HG03103 (cell line): ENCODE data around the gene ISM1.
"Not testable (repeated sequence)": the region's sequence is repeated elsewhere in the genome, so short reads cannot be mapped to it uniquely, and the experiment has no call there.

Experiments used
- ATAC-seq: cut with Tn5 transposase; IDR thresholded peaks from one replicate; pipeline ENCODE4 v1.9.1; 2021; ENCODE audit warnings: low read depth; ENCODE audit not compliant: unreplicated experiment

ISM1 gene

DNA sequence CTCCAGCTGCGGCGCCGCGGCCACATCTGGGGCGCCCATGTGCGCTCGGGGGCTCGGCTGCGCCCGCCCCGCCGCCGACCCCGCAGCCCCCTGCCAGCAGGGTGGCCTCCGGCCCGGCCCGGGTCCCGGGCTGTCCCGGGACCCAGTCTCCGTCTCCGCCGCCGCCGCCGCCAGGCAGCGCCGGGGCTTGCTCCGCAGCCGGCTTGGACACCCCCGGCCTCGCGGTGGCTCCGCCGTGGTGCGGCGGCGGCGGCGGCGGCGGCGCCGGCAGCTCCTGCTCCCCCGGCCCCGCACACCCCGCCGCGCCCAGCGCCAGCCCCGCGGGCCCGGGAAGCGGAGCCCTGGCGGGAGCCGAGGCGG lies 219 bp downstream of the ISM1 start:
- ATAC-seq = peak; percentile 32

GRCh38 chr20:13221673-13222318 lies 722 bp downstream of the ISM1 start:
- peak; percentile 87 for ATAC-seq

GRCh38 chr20:13222319-13222716 lies 1.2 kb downstream of the ISM1 start:
- no peak for ATAC-seq

DNA sequence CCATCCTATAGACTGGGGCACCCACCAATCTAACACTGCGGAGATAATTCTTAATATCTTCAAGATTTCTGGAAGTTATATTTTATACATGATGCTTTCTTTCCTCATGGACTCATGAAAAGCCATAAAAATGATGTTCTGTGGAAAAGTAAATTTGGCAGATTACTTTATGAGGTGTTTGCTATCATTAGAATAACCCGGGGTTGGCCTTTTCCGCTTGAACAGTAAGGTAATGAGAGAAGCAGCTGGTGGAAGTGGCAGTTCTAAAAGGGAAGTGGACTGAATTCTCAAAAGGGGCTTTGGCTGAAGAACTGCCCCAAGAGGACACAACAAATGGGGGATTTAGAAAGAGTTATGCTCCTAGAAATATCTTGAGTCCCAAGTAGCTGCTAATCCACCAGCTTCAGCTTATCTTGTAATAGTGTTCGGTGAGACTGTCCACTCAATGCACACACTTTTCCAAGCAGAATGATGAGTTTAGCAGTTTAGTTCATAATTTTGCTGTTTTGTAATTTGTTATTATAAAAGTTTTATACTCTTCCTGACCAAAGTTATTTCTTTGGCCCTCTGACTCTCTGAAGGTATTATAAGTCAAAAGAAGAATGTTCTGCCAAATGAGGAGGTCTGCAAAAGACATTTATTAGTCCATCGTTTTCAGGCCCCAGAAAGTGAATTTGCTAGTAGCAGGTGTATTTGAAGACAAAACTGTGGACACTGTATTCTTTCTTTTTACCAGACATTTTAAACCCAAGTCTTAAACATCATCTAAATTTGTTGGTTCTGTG lies 2.9 kb downstream of the ISM1 start:
- ATAC-seq = no peak

- no peak for ATAC-seq
These were observed 5.3 kb downstream of the ISM1 start for GRCh38 chr20:13226367-13226766.

DNA sequence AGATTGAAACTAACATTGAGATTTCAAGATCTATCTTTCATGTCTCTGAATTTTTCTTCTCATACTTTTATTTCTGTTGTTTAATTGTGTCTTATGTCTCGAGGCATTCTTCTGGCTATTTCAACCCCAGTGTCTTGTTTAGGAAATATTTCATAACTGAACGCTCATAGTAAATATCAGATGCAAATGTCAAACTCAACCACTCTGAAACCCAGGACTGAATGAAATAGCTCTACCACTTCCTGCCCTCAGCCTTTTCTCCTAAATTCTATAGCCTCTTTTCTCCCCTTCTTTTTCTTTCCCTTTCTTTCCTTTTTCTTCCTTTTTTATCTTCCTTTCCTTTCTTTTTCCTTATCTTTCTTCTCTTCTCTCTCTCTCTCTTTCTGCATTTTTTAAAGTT lies 7.7 kb downstream of the ISM1 start:
- no peak for ATAC-seq

- ATAC-seq = no peak
These were observed 8.5 kb downstream of the ISM1 start for GRCh38 chr20:13229538-13229937.

DNA sequence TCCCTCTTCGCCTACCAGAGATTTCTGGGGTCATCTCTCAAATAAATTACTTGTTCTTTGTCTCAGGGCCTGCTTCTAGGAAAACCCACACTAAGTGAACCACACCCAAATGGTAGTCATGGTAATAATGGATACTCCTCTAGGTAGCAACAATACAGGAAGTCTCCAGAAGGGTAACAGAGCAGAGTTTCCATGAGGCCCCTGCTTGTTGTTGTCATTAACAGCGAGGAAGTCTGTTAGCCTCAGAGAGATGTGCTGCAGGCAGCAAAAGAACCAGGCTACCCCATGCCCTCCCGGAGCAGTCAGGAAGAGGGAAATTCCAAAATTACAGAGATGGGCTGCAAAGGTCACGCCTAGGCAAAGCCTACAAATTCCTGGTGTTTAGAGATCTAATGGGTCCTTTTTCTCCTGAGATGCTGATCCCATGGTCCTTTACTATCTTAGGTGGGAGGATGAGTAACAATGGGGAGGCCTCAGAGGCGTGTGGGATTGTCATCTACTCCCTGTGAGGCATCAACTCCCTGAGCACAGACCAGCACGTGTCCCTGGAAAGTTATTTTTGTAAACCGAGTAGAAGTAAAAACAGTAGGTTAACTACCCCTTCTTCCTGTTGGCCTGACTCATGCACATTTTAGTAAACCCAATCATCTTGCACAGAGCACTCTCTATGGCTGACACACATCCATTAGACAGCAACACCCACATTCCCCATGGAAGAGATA lies 10.1 kb downstream of the ISM1 start:
- no peak for ATAC-seq

DNA sequence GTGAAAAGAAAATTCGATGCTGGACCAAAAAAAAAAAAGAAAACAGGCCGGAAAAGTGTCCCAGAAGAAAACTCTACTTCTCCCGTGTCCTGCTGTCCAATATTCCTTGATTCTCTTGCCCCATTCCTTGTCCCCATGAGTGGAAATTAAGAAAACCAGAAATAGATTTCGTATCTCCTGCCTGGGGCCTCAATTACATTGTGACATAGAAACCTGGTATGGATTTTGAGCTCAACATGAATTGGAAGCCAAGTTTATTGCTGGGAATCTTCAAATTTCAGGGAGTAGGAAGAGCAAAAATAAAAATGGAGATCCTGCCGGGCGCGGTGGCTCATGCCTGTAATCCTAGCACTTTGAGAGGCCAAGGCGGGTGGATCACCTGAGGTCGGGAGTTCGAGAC lies 11.9 kb downstream of the ISM1 start:
- no peak for ATAC-seq

GRCh38 chr20:13234961-13235360 lies 13.9 kb downstream of the ISM1 start:
- no peak for ATAC-seq

DNA sequence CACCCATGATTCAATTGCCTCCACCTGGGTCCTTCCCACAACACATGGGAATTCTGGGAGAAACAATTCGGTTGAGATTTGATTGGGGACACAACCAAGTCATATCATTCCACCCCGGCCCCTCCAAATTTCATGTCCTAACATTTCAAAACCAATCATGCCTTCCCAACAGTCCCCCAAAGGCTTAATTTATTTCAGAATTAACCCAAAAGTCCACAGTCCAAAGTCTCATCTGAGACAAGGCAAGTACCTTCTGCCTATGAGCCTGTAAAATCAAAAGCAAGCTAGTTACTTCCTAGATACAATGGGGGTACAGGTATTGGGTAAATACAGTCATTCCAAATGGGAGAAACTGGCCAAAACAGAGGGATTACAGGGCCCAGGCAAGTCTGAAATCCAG lies 15.3 kb downstream of the ISM1 start:
- ATAC-seq = not testable (repeated sequence)

GRCh38 chr20:13236990-13237720 lies 16.1 kb downstream of the ISM1 start:
- ATAC-seq = no peak

- ATAC-seq = no peak
These were observed 17.1 kb downstream of the ISM1 start for GRCh38 chr20:13238001-13238653.

GRCh38 chr20:13243826-13244376 lies 22.8 kb downstream of the ISM1 start:
- no peak for ATAC-seq

- no peak for ATAC-seq
These were observed 24.2 kb downstream of the ISM1 start for GRCh38 chr20:13245250-13245723.

DNA sequence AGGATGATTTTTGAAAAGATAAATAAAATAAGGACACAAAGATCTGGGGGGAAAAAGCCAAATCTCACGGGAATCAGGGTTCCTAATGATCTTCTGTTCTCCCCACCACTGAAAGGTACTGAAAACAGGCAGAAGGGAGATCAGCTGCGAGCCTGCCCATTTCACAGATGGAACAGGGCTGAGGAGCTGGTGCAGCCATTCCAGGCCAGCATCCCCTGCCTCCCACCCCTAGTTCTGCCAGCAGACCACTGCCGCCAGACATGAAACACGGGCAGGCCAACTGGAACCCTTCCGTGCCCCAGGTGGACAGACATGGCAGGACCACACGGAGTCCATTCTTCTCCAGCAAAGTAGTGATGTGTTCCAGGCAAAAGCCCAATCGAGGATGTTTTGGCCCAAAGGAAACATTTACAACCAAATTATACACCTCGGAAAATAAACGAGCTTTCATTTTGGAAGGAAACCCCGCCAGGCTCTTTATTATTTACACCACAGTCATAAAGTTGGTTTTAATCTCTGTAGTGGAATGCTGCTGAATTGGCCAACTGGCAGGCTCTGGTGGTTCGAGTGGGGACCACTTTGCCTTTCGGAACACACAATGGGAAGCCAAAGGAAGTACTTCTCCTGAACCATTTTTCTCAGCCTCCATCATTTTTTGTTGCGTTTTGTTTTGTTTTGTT lies 28.2 kb downstream of the ISM1 start:
- ATAC-seq = no peak

DNA sequence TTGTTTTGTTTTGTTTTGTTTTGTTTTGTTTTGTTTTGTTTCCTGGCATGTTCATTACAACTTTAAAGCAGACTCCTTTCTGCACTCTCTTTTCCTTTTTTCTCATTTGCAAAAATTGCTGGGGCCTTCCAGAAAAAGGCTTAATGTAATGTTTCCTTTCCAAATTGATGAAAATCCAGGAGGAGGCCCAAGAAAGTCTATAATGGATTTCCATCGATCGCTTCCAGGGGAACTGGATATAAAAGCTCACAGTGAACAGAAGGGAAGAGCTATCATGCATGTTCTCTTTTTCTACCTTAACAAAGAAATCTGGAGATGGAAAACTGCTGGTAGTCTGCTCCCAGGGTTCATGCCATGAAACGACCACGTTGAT lies 28.7 kb downstream of the ISM1 start:
- ATAC-seq = no peak

- no peak for ATAC-seq
These were observed 29.2 kb downstream of the ISM1 start for GRCh38 chr20:13250251-13250650.

- no peak for ATAC-seq
These were observed 30.2 kb downstream of the ISM1 start for GRCh38 chr20:13251106-13251903.
